GM18909 (cell line): ENCODE measurements around the gene TMEM248.
A peak's percentile ranks its signal among the peaks of the same experiment; 100 is the strongest.
"Not testable (repeated sequence)": the region's sequence is repeated elsewhere in the genome, so short reads cannot be mapped to it uniquely, and the experiment has no call there.

Source experiments
- ATAC-seq: cut with Tn5 transposase; IDR thresholded peaks from one replicate; pipeline ENCODE4 v1.9.1; 2021; ENCODE audit warnings: mild to moderate bottlenecking; ENCODE audit not compliant: unreplicated experiment, poor library complexity

Gene TMEM248

GRCh38 chr7:66907731-66908130, 13.3 kb upstream of the TMEM248 start:
- ATAC-seq, result no peak

GRCh38 chr7:66908598-66908997, 12.4 kb upstream of the TMEM248 start:
- not testable (repeated sequence) for ATAC-seq

- ATAC-seq, result no peak
Measured at GRCh38 chr7:66910789-66911188, 10.2 kb upstream of the TMEM248 start.

DNA sequence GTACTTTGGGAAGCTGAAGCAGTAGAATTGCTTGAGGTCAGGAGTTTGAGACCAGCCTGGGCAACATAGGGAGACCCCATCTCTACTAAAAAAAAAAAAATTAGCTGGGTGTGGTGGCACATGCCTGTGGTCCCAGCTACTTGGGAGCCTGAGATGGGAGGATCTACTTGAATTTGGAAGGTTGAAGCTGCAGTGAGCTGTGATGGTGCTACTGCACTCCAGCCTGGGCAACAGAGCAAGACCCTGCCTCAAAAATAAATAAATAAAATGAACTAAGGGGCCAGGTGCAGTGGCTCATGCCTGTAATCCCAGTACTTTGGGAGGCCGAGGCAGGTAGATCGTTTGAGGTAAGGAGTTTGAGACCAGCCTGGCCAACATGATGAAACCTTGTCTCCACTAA, 9.8 kb upstream of the TMEM248 start:
- ATAC-seq, result not testable (repeated sequence)

GRCh38 chr7:66912195-66912594, 8.8 kb upstream of the TMEM248 start:
- no peak for ATAC-seq

- no peak for ATAC-seq
Measured at GRCh38 chr7:66913118-66914037, 7.6 kb upstream of the TMEM248 start.

DNA sequence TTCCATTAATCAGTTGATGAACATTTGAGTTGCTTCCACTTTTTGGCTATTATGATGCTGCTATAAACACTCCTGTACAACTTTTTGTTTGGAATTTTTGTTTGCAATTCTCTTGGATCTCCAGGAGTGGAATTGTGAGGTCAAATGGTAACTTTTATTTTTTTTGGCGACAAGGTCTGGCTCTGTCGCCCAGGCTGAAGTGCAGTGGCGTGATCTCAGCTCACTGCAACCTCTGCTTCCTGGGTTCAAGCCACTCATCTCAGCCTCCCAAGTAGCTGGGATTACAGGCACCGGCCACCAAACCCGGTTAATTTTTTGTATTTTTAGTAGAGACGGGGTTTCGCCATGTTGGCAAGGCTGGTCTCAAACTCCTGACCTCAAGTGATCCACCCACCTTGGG, 3.1 kb upstream of the TMEM248 start:
- ATAC-seq, result not testable (repeated sequence)

DNA sequence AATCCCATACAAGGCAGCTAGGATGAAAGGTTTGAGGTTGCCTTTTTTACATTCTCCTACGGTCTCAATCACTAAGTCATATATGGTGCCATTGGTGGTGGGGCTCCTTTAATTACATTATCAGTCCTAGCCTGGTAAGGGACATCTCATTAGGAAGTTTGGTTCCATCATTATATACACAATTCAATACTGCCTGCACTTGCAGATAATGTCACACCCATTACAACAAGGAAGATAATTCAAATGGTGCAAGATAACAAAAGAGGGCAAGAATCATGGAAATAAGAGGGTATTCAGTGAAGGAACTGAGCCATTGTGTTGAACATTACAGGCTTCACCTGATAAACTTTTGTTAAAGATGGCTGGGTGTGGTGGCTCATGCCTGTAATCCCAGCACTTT, 1.7 kb upstream of the TMEM248 start:
- ATAC-seq, result no peak

- no peak for ATAC-seq
Measured at GRCh38 chr7:66919704-66920103, 1.3 kb upstream of the TMEM248 start.

- ATAC-seq, result no peak
Measured at GRCh38 chr7:66920256-66920655, 769 bp upstream of the TMEM248 start.

DNA sequence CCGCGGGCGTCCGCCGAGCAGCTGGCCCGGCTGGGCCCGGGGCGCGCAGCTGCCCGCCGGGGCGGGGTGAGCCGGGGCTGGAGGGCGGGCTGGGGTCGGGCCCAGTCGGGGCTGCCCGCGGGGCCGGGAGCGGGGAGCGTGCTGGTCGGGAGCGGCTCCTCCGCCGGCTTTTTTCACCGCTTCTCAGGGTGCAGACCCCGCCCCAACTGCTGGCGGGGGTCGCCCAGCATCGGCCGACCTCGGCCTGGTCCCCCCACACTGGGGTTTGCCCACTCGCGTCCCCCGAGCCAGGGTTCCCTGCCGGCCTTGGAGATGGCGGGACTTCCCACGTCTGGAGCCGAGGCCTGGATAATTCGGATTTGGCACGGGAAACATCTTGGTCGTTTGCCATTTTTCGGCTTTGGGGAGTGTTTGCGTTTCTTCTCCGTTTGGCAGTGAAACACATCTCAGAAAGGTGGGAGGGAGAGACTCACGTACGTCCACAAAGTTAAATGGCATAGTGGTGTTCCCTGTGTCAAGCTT, 432 bp downstream of the TMEM248 start:
- ATAC-seq, result peak; percentile 41

DNA sequence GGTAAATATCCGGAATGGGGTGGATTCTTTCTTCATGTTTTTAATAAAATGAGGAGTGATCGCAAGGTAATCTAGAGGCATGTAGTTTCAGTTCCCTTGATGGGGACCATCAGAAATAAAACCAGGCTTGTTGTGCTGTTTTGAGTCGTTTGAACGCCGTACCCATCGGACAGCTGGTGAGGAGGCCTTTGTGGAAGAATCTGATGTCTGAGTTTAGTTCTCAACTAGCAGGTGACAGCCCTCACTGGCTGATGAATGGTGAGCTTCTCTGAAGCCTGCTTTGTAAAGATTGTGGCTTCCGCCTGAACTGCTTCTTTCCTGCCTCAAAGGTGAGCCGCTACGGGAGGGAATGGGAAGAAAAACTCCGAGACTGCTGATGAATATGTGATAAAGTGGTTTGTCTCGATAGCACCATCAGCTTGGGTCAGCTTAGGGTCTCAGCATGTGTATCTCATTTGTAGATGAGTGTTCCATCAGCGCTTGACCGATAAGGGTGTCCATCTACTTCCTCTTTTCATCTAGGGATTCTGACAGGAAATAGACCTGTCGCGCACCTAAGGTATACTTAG, 977 bp downstream of the TMEM248 start:
- ATAC-seq, result peak; percentile 28

DNA sequence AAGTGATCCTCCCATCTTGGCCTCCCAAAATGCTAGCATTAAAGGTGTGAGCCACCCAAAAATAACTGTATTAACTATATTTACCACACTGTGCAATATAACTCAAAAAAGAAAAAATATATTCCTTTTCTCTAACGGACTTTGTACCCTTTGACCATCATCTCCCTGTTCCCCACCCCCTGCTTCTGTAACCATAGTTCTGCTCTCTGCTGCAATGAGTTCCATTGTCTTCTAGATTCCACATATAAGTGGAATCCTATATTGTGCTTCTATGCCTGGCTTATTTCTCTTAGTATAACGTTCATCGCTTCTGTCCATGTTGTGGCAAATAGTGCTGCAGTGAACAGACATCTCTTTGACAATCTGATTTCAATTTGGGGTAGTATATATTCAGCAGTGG, 4.2 kb downstream of the TMEM248 start:
- no peak for ATAC-seq

DNA sequence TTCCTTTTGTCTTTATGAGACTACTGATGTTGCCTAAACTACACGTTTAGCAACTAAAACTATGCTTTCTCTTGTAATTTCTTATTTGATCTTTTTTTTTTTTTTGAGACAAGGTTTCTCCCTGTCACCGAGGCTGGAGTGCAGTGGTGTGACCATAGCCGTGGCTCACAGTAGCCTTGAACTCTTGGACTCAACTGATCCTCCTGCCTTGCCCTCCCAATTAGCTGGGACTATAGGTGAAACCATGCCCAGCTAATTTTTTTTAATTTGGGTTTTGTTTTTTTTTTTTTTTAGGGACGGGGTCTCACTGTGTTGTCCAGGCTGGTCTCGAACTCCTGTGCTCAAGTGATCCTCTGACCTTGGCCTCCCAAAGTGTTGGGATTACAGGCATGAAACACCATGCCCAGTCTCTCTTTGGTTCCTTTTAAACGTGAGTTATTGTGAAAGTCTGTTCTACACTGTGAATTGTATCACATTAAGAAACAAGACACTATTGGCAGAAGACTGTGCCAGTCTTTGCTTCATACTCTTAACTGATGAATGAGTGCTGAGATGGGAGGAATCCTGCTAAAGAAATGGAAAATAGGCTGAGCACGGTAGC, 6.4 kb downstream of the TMEM248 start:
- ATAC-seq, result no peak

- ATAC-seq, result no peak
Measured at GRCh38 chr7:66928388-66928787, 7.4 kb downstream of the TMEM248 start.

DNA sequence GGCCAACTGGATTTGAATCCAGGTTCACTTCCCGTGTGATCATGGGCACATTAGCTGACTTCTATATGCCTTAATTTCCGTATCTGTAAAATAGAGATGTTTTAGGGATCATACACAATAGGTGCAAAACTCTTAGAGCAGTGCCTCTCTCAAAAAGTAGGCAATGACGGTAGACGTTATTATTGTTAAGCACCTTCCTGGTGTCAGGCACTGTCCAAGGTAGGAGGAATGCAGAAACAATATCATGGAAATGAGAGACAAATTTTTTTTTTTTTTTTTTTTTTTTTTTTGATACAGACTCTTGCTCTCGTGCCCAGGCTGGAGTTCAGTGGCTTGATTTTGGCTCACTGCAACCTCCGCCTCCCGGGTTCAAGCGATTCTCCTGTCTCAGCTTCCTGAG, 8.1 kb downstream of the TMEM248 start:
- no peak for ATAC-seq

DNA sequence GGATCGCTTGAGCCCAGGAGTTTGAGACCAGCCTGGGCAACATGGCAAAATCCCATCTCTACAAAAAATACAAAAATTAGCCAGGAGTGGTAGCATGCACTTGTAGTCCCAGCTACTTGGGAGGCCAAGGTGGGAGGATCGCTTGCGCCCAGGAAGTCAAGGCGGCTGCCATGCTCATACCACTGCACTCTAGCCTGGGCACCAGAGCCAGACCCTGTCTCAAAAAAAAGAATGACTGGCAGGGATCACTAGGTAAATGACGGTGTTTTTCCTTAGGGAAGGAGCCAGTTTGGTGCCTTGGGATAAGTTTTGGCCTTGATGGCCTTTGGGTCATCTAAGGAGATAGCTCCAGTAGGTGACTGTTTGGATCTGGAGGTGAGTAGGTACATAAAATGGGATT, 8.9 kb downstream of the TMEM248 start:
- no peak for ATAC-seq

GRCh38 chr7:66930341-66930740, 9.3 kb downstream of the TMEM248 start:
- no peak for ATAC-seq

DNA sequence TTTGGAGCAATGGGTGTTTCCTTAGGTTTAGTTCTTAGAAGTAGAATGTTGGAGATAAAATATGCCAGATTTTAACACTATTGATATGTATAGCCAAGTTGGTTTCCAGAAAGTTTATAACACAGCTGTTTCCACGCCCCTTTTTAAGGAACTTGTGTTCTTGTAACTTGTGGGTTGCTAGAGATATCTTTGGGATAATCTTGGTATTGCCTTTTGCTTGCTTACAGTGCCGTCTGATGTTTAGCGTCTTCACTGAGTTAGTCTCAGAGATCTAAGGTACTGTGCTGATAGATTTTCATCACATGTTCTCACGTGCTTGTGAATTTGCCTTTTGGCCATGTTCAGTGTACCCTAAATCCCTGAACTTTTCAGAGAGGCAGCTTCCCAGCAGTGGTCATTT, 12.4 kb downstream of the TMEM248 start:
- no peak for ATAC-seq

DNA sequence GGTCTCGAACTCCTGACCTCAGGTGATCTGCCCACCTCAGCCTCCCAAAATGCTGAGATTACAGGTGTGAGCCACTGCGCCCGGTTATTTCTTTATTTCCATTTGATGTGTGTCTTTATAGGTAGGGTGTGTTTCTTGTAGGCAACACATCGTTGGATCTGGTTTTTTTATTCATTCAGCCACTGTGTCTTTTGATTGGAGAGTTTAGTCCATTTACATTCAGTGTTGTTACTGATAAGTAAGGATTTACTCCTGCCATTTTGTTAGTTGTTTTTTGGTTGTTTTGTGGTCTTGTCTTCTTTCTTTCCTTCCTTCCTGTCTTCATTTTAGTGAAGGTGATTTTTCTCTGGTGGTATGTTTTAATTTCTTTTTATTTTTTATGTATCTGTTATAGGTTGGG, 16.9 kb downstream of the TMEM248 start:
- ATAC-seq, result no peak

DNA sequence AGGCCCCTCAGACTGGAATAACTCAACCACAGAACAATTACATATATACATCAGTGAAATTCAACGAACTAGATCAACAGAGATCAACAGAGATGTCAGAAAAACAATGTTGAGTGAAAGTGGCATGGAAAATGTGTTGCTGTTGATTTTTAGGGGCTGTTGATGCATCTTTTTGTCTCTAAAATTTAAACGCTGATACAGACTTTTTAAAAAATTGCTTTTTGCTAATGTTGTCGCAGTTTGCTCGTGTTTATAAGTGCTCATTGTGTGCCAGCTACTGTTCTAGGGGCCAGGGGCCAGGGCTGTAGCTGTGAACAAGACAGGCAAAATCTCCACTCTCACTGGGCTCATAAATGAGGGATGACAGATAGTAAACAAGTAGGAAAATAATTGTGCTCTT, 18.3 kb downstream of the TMEM248 start:
- no peak for ATAC-seq
